K562 (cell line): ENCODE results near the gene ST8SIA2. TPM values are rescaled to one million over a fixed set of nuclear protein-coding genes. Genes with fewer than 3 reads are reported as not detected.

Source experiments
- ATAC-seq: fragments of 200-7000 bp; cut with Tn5 transposase; 3 replicates; pipeline ENCODE4 v1.9.1; 2020; ENCODE audit warnings: moderate library complexity
- BruUV-seq: library from RNA; stranded (reverse); fragments of 400-500 nt; replicated peaks from 2 replicates; lab custom pipeline; 2021; lab: Mats Ljungman, UMichigan
- CTCF ChIA-PET: fragments of 300-600 bp; formaldehyde crosslinking; extraction: SDS; loops from one replicate; lab custom pipeline; 2021; ENCODE audit warnings: low intra/inter-chr PET ratio; lab: Yijun Ruan, JAX
- POLR2A ChIA-PET: fragments of 300-600, 350-650 bp; sonication (Branson Sonifier 250); formaldehyde crosslinking; extraction: SDS; loops from one replicate; lab custom pipeline; 2021; ENCODE audit warnings: antibody characterized with exemption, inconsistent platforms; lab: Yijun Ruan, JAX
- DNase-seq, 4 experiments: peaks; one replicate each; pipeline versions ENCODE4 v3.0.0 to v3.0.0-alpha.2; 2011 to 2018; ENCODE audit warnings: low spot score in 3 of 4, mixed read lengths in 3 of 4; ENCODE audit errors: extremely low read depth in 1 of 4
- FAIRE-seq: peaks from 2 replicates; lab custom pipeline; 2011; peaks lifted over from hg19 to GRCh38; lab: Jason Lieb, UNC
- H2AFZ ChIP-seq: 2 replicates; pipeline ENCODE4 v1.6.0; 2011; ENCODE audit warnings: low read depth, low read length, control low read depth, inconsistent platforms
- H3K27ac ChIP-seq: fragments of 200-600 bp; 3 replicates; pipeline ENCODE4 v1.8.0; 2011; ENCODE audit warnings: low read depth, mild to moderate bottlenecking, control low read depth, inconsistent platforms, low read length, moderate library complexity, mixed read lengths; ENCODE audit errors: extremely low read depth
- H3K27me3 ChIP-seq, 2 experiments: fragments of 300-600 bp in 1 of 2; 2 replicates in 1 of 2; 3 replicates in 1 of 2; pipeline versions ENCODE4 v1.6.0 to v1.8.0; 2011; ENCODE audit warnings: inconsistent platforms in 2 of 2, low read length in 2 of 2, mild to moderate bottlenecking in 1 of 2, mixed read lengths in 1 of 2, moderate library complexity in 1 of 2; ENCODE audit not compliant: control insufficient read depth in 2 of 2, insufficient read depth in 2 of 2
- H3K36me3 ChIP-seq: fragments of 300-600 bp; 3 replicates; pipeline ENCODE4 v1.8.0; 2011; ENCODE audit warnings: mild to moderate bottlenecking, low read length, inconsistent platforms; ENCODE audit not compliant: control insufficient read depth, insufficient read depth
- H3K4me1 ChIP-seq, 2 experiments: fragments of 200-600 bp in 1 of 2; replicated peaks in 1 of 2; 2 replicates in 1 of 2; 3 replicates in 1 of 2; pipeline versions ENCODE4 v1.5.1 to v1.8.0; 2011; ENCODE audit warnings: inconsistent platforms in 2 of 2, low read length in 2 of 2, mild to moderate bottlenecking in 1 of 2, mixed read lengths in 1 of 2, moderate library complexity in 1 of 2; ENCODE audit not compliant: control insufficient read depth in 2 of 2, insufficient read depth in 2 of 2
- H3K4me2 ChIP-seq: 2 replicates; pipeline ENCODE4 v1.6.1; 2011; ENCODE audit warnings: low read length, control low read depth, inconsistent platforms, mixed read lengths; ENCODE audit not compliant: insufficient read depth
- H3K4me3 ChIP-seq: fragments of 200-600 bp; sonication (generic), shearing (Covaris generic); 2 replicates; pipeline ENCODE4 v1.5.1; 2016; ENCODE audit warnings: control low read depth, inconsistent platforms
- H3K79me2 ChIP-seq: fragments of 200-600 bp; 3 replicates; pipeline ENCODE4 v1.8.0; 2011; ENCODE audit warnings: low read length, inconsistent platforms; ENCODE audit not compliant: control insufficient read depth, insufficient read depth
- H3K9ac ChIP-seq, 2 experiments: 2 replicates each; pipeline versions ENCODE4 v1.6.0 to v1.6.1; 2011; ENCODE audit warnings: low read depth in 2 of 2, low read length in 2 of 2, control low read depth in 1 of 2, inconsistent platforms in 1 of 2, mild to moderate bottlenecking in 1 of 2, mixed read lengths in 1 of 2; ENCODE audit not compliant: insufficient read depth in 1 of 2
- H3K9me1 ChIP-seq: one replicate; pipeline ENCODE4 v1.6.0; 2011; ENCODE audit warnings: inconsistent platforms, mild to moderate bottlenecking, low read length, moderate library complexity; ENCODE audit not compliant: control insufficient read depth, insufficient read depth
- H3K9me3 ChIP-seq: replicated peaks from 2 replicates; pipeline ENCODE4 v1.5.1; 2011; ENCODE audit warnings: low read depth, low read length, inconsistent platforms; ENCODE audit not compliant: control insufficient read depth, insufficient read depth
- H4K20me1 ChIP-seq: replicated peaks from 2 replicates; pipeline ENCODE4 v1.6.1; 2011; ENCODE audit warnings: low read length, inconsistent platforms, mixed read lengths; ENCODE audit not compliant: control insufficient read depth, insufficient read depth
- C11orf30 ChIP-seq: fragments of 450-650 bp; IDR thresholded peaks from 2 replicates; pipeline ENCODE4 v1.6.1; 2016; ENCODE audit warnings: low read depth, mild to moderate bottlenecking
- CBX2 ChIP-seq: fragments of 200-600 bp; sonication (generic); IDR thresholded peaks from one replicate; pipeline ENCODE4 v1.6.1; 2012; ENCODE audit warnings: mild to moderate bottlenecking, low read length, inconsistent platforms; ENCODE audit not compliant: insufficient read depth, poor library complexity, severe bottlenecking
- CSDE1 ChIP-seq, 2 experiments: fragments of 450-650 bp; IDR thresholded peaks; 2 replicates each; pipeline ENCODE4 v1.6.1; 2016; ENCODE audit warnings: mild to moderate bottlenecking in 1 of 2
- CXXC5 ChIP-seq: fragments of 250-450 bp; sonication (Bioruptor Pico); IDR thresholded peaks from 2 replicates; pipeline ENCODE4 v1.8.0; 2022; ENCODE audit warnings: inconsistent platforms, mild to moderate bottlenecking, moderate library complexity
- FOXA1 ChIP-seq: fragments of 450-650 bp; IDR thresholded peaks from 2 replicates; pipeline ENCODE4 v1.6.1; 2016; ENCODE audit warnings: mild to moderate bottlenecking, borderline replicate concordance
- FOXM1 ChIP-seq, 2 experiments: fragments of 450-650 bp in 1 of 2; sonication (generic) in 1 of 2; formaldehyde crosslinking in 1 of 2; IDR thresholded peaks; 2 replicates each; pipeline versions ENCODE4 v1.6.1 to v1.9.0; 2017 to 2022; ENCODE audit warnings: low read depth in 2 of 2, mild to moderate bottlenecking in 2 of 2, missing genetic modification reagents in 1 of 2, moderate library complexity in 1 of 2
- FOXP1 ChIP-seq: sonication (generic); formaldehyde crosslinking; IDR thresholded peaks from 2 replicates; pipeline ENCODE4 v1.8.0; 2022; ENCODE audit warnings: mild to moderate bottlenecking, missing genetic modification reagents
- MTA3 ChIP-seq: fragments of 450-650 bp; formaldehyde crosslinking; IDR thresholded peaks from 2 replicates; pipeline ENCODE4 v1.6.1; 2017; ENCODE audit warnings: mild to moderate bottlenecking, borderline replicate concordance
- NBN ChIP-seq: fragments of 450-650 bp; IDR thresholded peaks from 2 replicates; pipeline ENCODE4 v1.6.1; 2016; ENCODE audit warnings: low read depth, mild to moderate bottlenecking
- PCBP2 ChIP-seq: fragments of 200-400 bp; formaldehyde crosslinking; IDR thresholded peaks from 2 replicates; pipeline ENCODE4 v1.6.1; 2018; ENCODE audit warnings: low read length, low read depth, mild to moderate bottlenecking, moderate library complexity; ENCODE audit not compliant: poor library complexity, severe bottlenecking
- RHOXF2B ChIP-seq: fragments of 250-450 bp; sonication (Bioruptor Pico); conservative IDR thresholded peaks from 2 replicates; pipeline ENCODE4 v1.5.1; 2021
- ZNF274 ChIP-seq: IDR thresholded peaks from 2 replicates; pipeline ENCODE4 v1.6.1; 2011; ENCODE audit warnings: low read depth, mild to moderate bottlenecking, low read length, moderate library complexity, borderline replicate concordance
- ZNF551 ChIP-seq: fragments of 250-450 bp; sonication (Bioruptor Pico); IDR thresholded peaks from 2 replicates; pipeline ENCODE4 v1.5.0; 2021; ENCODE audit warnings: mild to moderate bottlenecking, moderate library complexity
- ZNF57 ChIP-seq: fragments of 450-650 bp; formaldehyde crosslinking; IDR thresholded peaks from 2 replicates; pipeline ENCODE4 v1.4.0; 2020; ENCODE audit warnings: mild to moderate bottlenecking, moderate library complexity
- WGBS: fragments of 100-300 bp; shearing (Covaris generic); methylation state at CpG from one replicate; pipeline ENCODE4 v1.1.6; 2016; ENCODE audit warnings: low coverage, mixed read lengths; ENCODE audit not compliant: insufficient coverage; ENCODE audit errors: missing lambda C conversion rate; 5-methylcytosine and 5-hydroxymethylcytosine counted together
- in situ Hi-C: fragments of 300-500 bp; cut with MboI; formaldehyde crosslinking; loops from 4 replicates; pipeline ENCODE4 v1.15.0; 2018; ENCODE audit warnings: inconsistent platforms, mixed read lengths
- intact Hi-C: fragments of 100-400 bp; cut with micrococcal nuclease; formaldehyde crosslinking; loops from 2 replicates; pipeline ENCODE4 v1.14.2; 2022
- polyA plus RNA-seq, 8 experiments: library from polyadenylated mRNA; depleted of rRNA in 4 of 8; stranded (reverse) in 5 of 8; unstranded in 3 of 8; fragments of >200 nt; fragmentation: Nextera tagmentation in 2 of 8; fragmentation: Illumina TruSeq in 1 of 8; extraction: Ambion mirVana in 2 of 8; extraction: Trizol in 1 of 8; gene quantifications; 2 replicates each; pipeline versions ENCODE4 v1.2.1 to v1.2.3, GENCODE V29; 2011 to 2014; ENCODE audit warnings: inconsistent platforms in 1 of 8, missing spikeins in 1 of 8
- total RNA-seq, 7 experiments: library from RNA; depleted of rRNA in 6 of 7; stranded (reverse); fragments of >200 nt in 6 of 7; fragmentation: Illumina TruSeq in 2 of 7; extraction: Trizol in 2 of 7; gene quantifications; 2 replicates each; pipeline versions ENCODE4 v1.2.1 to v1.2.3, GENCODE V29; 2011 to 2021; ENCODE audit warnings: low replicate concordance in 1 of 7
- TF ChIP-seq, protein P1 (sequence below): IDR thresholded peaks from 2 replicates; pipeline ENCODE4 v1.6.1; 2014; ENCODE audit warnings: antibody characterized with exemption
- TF ChIP-seq, protein P2 (sequence below): IDR thresholded peaks from 2 replicates; pipeline ENCODE4 v1.6.1; 2011; ENCODE audit warnings: borderline replicate concordance, low read depth, mild to moderate bottlenecking, moderate library complexity, low read length; ENCODE audit not compliant: insufficient read depth, poor library complexity, severe bottlenecking

ST8SIA2 gene
- total and polyA plus RNA-seq, 9 of the 15 experiments (the other 6 are each of a cell fraction or from before 2014, with no cell fraction given), result not detected

DNA sequence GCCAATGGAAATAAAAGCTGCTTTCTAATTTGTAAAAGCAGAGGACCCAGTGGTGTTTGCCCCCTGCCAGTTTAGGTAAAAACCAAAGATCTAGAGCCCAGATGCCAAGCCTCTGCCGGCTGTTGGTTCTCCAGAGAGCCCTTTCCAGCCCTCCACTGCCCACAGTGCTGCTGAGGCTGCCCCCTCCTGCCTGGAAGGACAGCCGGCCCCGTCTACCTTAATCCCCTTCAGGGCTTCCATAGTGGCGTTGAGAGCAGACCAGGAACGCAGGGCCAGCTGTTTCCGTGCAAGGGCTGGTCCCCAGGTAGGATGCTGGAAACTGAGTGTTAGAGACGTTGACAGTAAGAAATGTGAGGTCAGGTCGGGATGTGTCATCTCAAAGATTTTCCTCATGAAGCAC, 6.9 kb downstream of the ST8SIA2 start:
- under 1% methylated on average over 8 of the region's 8 CpGs for WGBS
- ATAC-seq, result no peak; the same call in 2 of the 3 replicates
- intact Hi-C loops (no loop called here), in situ Hi-C loops (no loop called here)
- no peak for DNase-seq
- no peak for TF ChIP-seq FOXA1
- TF ChIP-seq ZNF57 (CRISPR knock-in tag), result no peak
- no peak for TF ChIP-seq ZNF274
- no peak for TF ChIP-seq MTA3
- TF ChIP-seq, protein P1, sequence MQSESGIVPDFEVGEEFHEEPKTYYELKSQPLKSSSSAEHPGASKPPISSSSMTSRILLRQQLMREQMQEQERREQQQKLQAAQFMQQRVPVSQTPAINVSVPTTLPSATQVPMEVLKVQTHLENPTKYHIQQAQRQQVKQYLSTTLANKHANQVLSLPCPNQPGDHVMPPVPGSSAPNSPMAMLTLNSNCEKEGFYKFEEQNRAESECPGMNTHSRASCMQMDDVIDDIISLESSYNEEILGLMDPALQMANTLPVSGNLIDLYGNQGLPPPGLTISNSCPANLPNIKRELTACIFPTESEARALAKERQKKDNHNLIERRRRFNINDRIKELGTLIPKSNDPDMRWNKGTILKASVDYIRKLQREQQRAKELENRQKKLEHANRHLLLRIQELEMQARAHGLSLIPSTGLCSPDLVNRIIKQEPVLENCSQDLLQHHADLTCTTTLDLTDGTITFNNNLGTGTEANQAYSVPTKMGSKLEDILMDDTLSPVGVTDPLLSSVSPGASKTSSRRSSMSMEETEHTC, result no peak
- TF ChIP-seq CBX2, result no peak
- TF ChIP-seq PCBP2, result no peak
- TF ChIP-seq, protein P2, sequence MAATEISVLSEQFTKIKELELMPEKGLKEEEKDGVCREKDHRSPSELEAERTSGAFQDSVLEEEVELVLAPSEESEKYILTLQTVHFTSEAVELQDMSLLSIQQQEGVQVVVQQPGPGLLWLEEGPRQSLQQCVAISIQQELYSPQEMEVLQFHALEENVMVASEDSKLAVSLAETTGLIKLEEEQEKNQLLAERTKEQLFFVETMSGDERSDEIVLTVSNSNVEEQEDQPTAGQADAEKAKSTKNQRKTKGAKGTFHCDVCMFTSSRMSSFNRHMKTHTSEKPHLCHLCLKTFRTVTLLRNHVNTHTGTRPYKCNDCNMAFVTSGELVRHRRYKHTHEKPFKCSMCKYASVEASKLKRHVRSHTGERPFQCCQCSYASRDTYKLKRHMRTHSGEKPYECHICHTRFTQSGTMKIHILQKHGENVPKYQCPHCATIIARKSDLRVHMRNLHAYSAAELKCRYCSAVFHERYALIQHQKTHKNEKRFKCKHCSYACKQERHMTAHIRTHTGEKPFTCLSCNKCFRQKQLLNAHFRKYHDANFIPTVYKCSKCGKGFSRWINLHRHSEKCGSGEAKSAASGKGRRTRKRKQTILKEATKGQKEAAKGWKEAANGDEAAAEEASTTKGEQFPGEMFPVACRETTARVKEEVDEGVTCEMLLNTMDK, result no peak
- no peak for TF ChIP-seq CXXC5 (CRISPR knock-in tag)
- no peak for TF ChIP-seq FOXP1 (CRISPR knock-in tag)
- no peak for TF ChIP-seq RHOXF2B (CRISPR knock-in tag)
- TF ChIP-seq ZNF551 (CRISPR knock-in tag), result no peak
- TF ChIP-seq NBN, result no peak
- TF ChIP-seq CSDE1 (IDR thresholded peaks at IDR 0.05), result no peak
- no peak; the same call in 1 of the 2 replicates for TF ChIP-seq FOXM1 (IDR thresholded peaks at IDR 0.05; ENCODE audit: low read depth)
- TF ChIP-seq FOXM1 (CRISPR knock-in tag; IDR thresholded peaks at IDR 0.05; ENCODE audit: low read depth), result no peak
- TF ChIP-seq C11orf30, result no peak
- Histone ChIP-seq H3K27me3 (peaks cover 17 to 58% of the 10 kb centered on the region in 2 experiments; a peak in 4 of 5 replicates), H3K4me1 (peaks cover 0 to 6% of the 10 kb centered on the region in 2 experiments; a peak in 3 of 5 replicates), H3K36me3 (no peaks in the 10 kb centered on the region), H3K9ac (no peak overlapping the region), H3K9me3 (no peaks in the 10 kb centered on the region), H3K27ac (no peak overlapping the region), H3K9me1 (no peaks in the 10 kb centered on the region), H3K79me2 (no peaks in the 10 kb centered on the region), H2AFZ (no peak overlapping the region), H3K4me2 (no peak overlapping the region), H4K20me1 (no peaks in the 10 kb centered on the region), H3K4me3 (no peak overlapping the region)
- ChIA-PET CTCF (no interaction called here), POLR2A (no interaction called here)
- no peak for FAIRE-seq
- no TSS peak for BruUV-seq
